Lung microvascular endothelial cell (primary cell): Measurements from ENCODE around the gene GCN1. TPM values are rescaled to one million over a fixed set of nuclear protein-coding genes. Genes with fewer than 3 reads are reported as not detected.
"Not testable (repeated sequence)": the region's sequence is repeated elsewhere in the genome, so short reads cannot be mapped to it uniquely, and the experiment has no call there.

Experiments
- DNase-seq, 2 donors: peaks; one replicate each; pipeline versions ENCODE4 v3.0.0 to v3.0.0-alpha.2; 2010; ENCODE audit warnings: low read depth in 2 of 2
- total RNA-seq: library from RNA; depleted of rRNA; stranded (reverse); fragments of >200 nt; gene quantifications from 2 replicates; pipeline ENCODE4 v1.2.1, GENCODE V29; 2014

The GCN1 gene
- 48.4 and 68.5 TPM in 2 replicates for total RNA-seq

DNA sequence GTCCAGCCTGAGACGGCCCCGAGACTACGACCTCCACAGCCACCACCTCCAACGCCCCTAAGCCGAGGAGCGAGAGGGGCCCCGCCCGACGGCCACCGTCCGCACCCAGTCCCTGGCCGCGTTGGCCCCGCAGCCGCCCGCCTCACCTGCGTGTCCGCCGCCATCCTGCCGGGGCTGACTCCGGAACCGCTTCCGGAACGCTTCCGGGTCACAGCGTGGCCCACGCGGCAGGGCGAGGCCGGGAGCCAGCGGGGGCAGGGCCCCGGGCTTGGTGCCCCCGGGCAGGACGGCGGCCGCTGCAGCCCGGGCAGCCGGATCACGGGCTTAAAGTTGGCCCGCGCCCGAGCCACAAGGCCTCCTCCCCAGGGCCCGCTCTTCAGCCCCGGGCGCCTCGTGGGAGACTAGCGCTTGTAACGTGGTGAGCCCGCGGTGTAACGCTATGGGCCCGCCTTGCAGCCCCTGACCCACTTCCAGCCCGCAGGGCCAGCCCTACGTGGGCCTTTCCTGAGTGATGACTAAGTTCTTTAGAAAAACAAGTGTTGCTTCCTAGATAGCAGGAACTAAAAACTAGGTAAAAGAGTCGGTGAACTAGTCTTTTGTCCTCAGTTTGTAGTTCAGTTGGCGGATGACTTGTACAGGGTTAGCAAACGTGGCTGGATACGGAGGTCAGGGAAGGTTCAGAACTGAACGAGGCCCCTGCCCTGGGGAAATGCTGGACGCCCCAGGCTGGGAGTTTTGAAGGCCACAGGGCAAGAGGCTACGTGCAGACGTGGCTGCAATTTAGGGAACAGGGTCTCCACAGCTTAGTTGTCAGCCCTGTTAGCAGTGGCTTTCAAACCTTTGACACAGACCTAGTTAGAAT, at the start of gene GCN1:
Gene GCN1 (minus strand): TSS at position 182 of the 862 bp plus-strand sequence. CDS start 18 bp downstream, at position 164.
- DNase-seq, result peak; percentile 82 to 86

- peak in 1 of 2 donors; percentile 15 for DNase-seq
Observed at GRCh38 chr12:120242971-120243699, 48.6 kb upstream of the GCN1 start.

GRCh38 chr12:120242275-120242799, 47.8 kb upstream of the GCN1 start:
- peak; percentile 96 to 98 for DNase-seq

DNA sequence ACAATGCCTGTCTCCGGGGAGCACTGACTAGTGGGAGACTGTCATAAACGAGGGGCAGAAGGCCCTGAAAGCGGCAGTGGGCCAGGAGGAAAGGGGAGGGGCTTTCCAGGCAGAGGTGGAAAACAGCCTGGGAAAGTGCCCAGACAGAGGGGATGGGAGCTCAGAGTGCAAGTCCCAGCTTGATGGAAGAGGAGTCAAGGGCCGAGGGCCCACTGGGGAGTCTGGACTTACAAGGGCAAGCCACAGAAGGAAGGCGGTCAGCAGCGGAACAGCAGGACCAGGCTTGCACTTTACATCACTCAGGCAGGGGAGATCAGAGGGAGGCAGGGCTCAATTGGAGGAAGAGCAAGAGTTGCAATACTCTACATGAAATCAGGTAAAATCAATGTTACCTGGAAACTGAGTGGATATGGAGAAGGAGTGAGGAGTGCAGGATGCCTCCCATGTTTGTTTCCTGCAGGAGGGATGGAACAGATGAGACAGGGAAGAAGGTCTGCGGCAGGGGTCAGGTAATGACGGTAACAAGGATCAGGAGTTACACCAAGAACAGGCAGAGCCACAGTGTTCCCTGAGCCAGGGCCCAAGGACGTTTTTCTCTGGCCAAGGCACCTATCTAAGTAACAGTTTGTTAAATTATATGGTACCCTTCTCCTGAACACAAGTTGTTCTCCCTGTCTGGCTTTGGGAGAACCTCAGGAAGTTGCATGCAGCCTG, 47.2 kb upstream of the GCN1 start:
- DNase-seq, result peak; percentile 79 to 91

DNA sequence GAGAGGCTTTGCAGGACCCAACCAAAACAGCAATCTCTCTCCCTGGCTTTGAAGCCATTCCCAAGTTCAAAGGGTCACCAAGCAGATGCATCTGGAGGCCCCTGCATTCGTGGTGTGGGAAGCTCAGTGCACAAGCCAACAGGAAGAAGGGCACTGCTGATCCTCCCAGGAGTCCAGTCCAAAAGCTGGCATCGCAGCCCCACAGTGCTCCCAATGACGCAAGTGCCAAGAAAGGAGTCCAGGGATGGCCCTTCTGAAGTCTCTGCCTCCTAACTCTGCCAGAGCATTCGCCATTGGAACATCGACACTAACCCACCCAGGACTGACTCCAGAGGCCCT, 45.9 kb upstream of the GCN1 start:
- DNase-seq, result peak; percentile 85 to 95

GRCh38 chr12:120239776-120240494, 45.4 kb upstream of the GCN1 start:
- DNase-seq, result no peak

DNA sequence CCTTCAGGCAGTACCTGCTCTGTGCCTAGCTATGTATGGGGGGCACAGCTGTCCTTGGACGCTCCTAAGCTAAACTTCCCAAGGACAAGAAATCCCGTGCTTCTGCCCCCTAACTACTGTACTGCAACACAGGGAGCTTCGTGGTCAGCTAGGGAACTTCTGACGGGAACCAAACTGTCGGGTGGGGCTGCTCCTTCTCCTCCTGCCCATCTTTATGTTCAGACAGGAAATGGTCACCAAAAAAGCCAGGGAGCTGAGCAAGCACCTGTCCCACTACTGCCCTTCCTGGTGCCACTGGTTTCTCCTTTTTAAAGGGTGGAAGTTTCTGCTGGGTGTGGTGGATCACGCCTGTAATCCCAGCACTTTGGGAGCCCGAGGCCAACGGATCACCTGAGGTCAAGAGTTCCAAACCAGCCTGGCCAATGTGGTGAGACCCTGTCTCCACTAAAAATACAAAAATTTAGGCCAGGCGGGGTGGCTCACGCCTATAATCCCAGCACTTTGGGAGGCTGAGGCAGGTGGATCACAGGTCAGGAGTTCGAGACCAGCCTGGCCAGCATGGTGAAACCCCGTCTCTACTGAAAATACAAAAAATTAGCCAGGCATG, 44.4 kb upstream of the GCN1 start:
- no peak for DNase-seq

GRCh38 chr12:120238217-120238616, 43.7 kb upstream of the GCN1 start:
- DNase-seq, result no peak

DNA sequence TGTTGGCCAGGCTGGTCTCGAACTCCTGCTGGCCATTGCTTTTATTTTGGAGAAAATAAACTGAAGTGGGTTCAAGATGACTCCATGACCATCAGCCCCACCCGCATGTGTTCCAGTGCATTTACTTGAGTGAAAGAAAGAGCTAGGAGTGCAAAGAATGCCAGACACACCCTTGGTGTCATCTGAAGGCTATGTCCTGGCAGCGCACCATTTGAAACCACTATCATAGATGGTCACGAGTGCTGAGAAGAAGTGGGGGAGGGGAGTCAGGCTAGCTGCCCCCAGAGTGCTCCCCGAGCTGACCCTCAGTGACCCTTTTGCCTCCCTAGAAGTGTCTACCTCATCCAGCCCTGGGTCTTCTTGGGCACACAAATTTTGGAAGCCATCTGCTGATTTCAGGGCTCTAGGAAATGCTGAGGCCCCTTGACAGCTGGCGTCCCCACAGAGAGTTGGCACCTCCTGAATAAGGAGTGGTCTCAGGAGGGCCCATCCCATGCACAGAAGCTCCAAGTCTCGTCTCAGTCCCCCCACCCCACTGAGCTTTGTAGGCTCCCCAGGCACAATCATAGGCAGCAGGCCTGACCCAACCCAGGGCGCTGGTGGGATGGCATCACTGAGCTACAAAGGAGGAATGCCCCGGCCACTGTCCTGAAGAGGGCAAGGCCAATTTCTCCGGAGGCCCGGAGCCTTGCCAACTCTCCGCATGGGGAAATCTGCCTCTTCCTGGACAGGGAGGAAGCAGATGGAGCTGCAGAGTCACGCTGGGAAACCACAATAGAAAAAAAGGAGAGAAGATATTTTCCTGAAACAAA, 43.1 kb upstream of the GCN1 start:
- DNase-seq, result peak; percentile 81 to 96

- DNase-seq, result not testable (repeated sequence)
Observed at GRCh38 chr12:120236809-120237208, 42.3 kb upstream of the GCN1 start.

DNA sequence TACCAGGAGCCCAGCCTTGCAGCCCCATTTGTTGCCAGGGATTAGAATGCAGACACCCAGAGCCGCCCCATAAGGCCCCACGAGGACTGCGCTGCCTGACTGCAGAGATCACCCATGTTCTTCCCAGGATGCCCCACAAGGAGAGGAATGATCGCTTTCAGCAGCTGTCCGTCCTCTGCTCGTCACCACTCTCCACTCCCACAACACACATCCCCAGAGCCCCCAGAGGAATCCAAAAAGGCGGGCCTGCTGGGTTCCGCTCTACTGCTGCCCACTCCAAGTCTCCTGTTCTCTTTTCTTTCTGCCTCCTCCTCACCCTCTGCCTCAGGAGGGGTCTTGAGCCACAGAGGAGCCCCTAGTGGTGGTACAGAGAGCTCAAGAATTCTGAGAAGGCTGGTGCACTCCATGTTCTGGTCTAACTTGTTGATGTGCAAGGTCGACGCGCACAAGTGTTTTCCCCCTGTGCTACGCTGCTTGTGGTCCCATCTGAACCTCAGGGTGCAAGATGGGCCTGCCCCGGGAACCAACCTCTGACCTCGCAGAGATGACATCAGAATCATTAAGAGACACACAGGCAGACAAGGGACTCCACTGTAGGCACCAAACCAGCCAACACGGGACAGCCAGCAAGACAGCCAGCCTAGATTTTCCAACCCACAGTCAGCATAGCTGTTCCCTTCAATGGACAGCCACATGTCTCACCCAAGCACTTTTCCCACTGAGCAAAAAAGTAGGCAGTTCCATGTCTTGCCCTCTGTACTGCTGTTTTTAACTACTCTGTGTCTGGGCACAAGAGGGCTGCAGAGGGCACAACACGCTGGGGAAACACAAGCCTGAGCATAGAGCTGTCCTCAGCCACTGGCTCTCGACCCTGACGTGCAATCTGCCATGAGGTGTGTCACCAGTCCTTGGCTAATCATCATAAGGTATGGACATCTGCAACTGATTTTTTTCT, 41.1 kb upstream of the GCN1 start:
- DNase-seq, result peak in 1 of 2 donors; percentile 34

DNA sequence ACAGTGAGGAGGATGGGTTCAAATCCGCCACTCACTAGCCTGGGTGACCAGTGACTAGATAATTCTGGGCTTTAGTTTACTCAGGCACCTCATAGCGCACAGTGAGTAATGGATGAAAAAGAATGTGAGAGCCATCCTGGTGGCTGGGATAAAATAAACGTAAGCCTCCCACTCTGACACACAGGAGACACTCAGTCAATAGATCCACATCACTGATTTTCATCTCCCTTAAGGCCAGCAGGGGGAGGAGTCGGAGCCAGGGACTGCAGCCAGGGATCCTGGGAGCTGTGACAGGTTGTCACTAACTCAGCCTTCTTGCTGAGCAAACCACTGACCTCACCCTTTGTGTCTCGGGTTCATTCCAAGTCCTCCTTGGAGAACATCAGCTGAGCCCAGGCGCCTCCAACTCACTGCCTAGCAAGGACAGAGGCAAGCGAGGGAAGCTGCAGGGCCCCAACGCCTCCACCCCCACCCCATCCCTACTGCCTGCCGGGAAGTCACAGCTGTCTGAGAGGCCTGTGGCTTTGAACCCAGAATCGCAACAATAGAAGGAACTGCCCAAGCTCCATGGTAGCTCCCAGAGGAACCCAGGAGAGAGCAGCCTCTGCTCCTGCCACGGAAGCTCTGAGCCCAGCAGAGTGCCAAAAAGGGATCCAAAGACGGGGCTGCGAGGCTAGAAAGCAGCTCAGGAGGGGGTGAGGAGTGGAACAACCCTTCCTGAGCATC, 40.3 kb upstream of the GCN1 start:
- peak; percentile 77 to 96 for DNase-seq

- peak in 1 of 2 donors; percentile 99 for DNase-seq
Observed at GRCh38 chr12:120231316-120232011, 36.9 kb upstream of the GCN1 start.

DNA sequence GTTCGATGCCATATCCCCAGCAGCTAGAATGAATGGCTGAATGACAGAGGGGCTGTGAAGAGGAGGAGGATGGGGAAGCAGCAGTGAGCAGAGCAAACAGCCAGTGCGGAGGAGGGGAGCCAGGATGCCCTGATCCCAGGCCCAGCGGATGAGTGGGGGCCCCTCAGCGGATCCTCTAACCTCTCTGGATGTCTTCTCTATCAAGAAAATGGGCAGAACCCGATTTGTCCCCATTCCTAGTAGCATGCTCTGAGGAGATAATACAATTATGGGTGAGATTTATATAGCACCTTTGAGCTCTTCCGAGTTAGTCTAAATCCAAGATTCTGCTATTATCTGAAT, 36.4 kb upstream of the GCN1 start:
- no peak for DNase-seq

DNA sequence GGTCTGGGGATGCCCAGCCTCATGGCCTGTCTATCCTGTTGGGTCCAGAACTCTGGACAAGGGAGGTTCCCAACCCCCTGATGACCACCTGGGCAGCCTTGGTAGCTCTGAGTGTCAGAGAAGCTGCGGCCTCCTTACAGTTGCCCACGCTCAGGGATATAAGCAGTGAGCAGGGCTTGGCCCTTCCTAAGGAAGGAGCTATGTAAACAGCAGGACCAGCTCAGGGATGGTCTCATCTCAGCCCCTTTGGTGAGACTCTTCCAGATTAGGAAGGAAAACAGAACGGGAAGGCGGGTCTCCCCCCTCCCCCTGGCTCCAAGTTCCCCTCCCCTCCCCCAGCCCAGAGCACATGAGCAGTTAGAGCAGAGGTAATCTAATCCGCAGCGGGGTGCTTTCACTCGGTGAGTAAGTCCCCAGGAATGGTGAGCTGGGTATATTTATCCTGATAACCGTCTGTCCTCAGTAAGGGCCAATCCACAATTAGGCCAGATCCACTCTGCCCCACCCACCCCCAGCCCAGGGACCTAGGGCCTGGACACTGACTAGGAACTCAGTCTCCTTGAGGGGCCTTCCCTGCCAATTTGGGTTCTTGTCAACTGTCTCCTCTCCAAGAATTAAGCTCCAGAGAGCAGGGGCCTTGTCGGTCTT, 35.9 kb upstream of the GCN1 start:
- DNase-seq, result peak; percentile 65 to 92

GRCh38 chr12:120229487-120230325, 35.2 kb upstream of the GCN1 start:
- DNase-seq, result peak in 1 of 2 donors; percentile 58
